RWPE2 (cell line): ENCODE data around the gene TLL2.

Source experiments
- ATAC-seq: fragments of 200-7000 bp; cut with Tn5 transposase; 3 replicates; pipeline ENCODE4 v1.9.1; 2021; ENCODE audit warnings: low read depth
- DNase-seq: peaks from one replicate; pipeline ENCODE4 v3.0.0-alpha.2; 2020; ENCODE audit warnings: low spot score
- H3K27ac ChIP-seq: fragments of 450-650 bp; 2 replicates; pipeline ENCODE4 v1.5.1; 2017; ENCODE audit warnings: mild to moderate bottlenecking; ENCODE audit not compliant: poor library complexity, severe bottlenecking
- H3K27me3 ChIP-seq: fragments of 250-450 bp; sonication (Bioruptor Pico); 2 replicates; pipeline ENCODE4 v1.5.1; 2021; ENCODE audit warnings: mild to moderate bottlenecking, moderate library complexity; ENCODE audit not compliant: insufficient read depth, poor library complexity, severe bottlenecking
- H3K36me3 ChIP-seq: fragments of 250-450 bp; sonication (Bioruptor Pico); 2 replicates; pipeline ENCODE4 v1.5.1; 2020; ENCODE audit warnings: low read depth, mild to moderate bottlenecking, moderate library complexity
- H3K4me1 ChIP-seq: fragments of 250-450 bp; sonication (Bioruptor Pico); 2 replicates; pipeline ENCODE4 v1.5.1; 2021; ENCODE audit warnings: mild to moderate bottlenecking, moderate library complexity; ENCODE audit not compliant: insufficient read depth, poor library complexity, severe bottlenecking
- H3K4me3 ChIP-seq: fragments of 250-450 bp; sonication (Bioruptor Pico); 2 replicates; pipeline ENCODE4 v1.5.1; 2021; ENCODE audit warnings: mild to moderate bottlenecking, moderate library complexity; ENCODE audit not compliant: severe bottlenecking
- H3K9me3 ChIP-seq: fragments of 250-450 bp; sonication (Bioruptor Pico); 2 replicates; pipeline ENCODE4 v1.5.1; 2021; ENCODE audit warnings: mild to moderate bottlenecking, moderate library complexity; ENCODE audit not compliant: severe bottlenecking
- TF ChIP-seq, protein P1 (sequence below): fragments of 450-650 bp; IDR thresholded peaks from one replicate; pipeline ENCODE4 v1.5.1; 2017; ENCODE audit warnings: mild to moderate bottlenecking, moderate library complexity; ENCODE audit not compliant: poor library complexity, severe bottlenecking

TLL2 gene

DNA sequence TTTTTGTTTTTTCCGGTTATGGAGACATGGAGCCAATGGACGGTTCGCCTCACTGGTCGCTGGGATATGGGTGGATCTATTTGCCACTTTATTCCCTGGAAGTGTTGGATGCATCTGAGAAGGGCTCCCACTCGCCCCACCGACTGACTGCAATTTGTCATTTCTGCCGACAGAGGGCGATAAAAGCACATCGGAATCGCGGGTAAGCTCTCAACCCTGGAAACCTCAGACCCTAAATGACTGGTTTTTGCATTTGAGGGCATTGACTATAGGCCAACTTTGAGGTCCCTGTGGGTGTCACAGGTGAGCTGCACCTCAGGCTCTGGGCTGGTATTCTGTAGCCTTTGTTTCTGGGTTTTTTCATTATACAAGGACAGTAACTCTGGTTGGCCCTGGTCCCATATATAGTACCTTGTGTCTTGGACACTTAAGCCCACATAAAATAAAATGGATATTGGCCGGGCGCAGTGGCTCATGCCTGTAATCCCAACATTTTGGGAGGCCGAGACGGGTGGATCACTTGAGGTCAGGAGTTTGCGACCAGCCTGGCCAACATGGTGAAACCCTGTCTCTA, 143.1 kb downstream of the TLL2 start:
- no peak for DNase-seq
- Histone ChIP-seq H3K4me3 (no peak overlapping the region), H3K27me3 (no peaks in the 10 kb centered on the region), H3K36me3 (no peaks in the 10 kb centered on the region), H3K9me3 (no peaks in the 10 kb centered on the region), H3K27ac (no peak overlapping the region), H3K4me1 (peaks cover 4% of the 10 kb centered on the region)
- TF ChIP-seq, protein P1, sequence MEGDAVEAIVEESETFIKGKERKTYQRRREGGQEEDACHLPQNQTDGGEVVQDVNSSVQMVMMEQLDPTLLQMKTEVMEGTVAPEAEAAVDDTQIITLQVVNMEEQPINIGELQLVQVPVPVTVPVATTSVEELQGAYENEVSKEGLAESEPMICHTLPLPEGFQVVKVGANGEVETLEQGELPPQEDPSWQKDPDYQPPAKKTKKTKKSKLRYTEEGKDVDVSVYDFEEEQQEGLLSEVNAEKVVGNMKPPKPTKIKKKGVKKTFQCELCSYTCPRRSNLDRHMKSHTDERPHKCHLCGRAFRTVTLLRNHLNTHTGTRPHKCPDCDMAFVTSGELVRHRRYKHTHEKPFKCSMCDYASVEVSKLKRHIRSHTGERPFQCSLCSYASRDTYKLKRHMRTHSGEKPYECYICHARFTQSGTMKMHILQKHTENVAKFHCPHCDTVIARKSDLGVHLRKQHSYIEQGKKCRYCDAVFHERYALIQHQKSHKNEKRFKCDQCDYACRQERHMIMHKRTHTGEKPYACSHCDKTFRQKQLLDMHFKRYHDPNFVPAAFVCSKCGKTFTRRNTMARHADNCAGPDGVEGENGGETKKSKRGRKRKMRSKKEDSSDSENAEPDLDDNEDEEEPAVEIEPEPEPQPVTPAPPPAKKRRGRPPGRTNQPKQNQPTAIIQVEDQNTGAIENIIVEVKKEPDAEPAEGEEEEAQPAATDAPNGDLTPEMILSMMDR, result peak; percentile 80
- ATAC-seq, result peak; percentile 15; the same call in 1 of the 3 replicates

DNA sequence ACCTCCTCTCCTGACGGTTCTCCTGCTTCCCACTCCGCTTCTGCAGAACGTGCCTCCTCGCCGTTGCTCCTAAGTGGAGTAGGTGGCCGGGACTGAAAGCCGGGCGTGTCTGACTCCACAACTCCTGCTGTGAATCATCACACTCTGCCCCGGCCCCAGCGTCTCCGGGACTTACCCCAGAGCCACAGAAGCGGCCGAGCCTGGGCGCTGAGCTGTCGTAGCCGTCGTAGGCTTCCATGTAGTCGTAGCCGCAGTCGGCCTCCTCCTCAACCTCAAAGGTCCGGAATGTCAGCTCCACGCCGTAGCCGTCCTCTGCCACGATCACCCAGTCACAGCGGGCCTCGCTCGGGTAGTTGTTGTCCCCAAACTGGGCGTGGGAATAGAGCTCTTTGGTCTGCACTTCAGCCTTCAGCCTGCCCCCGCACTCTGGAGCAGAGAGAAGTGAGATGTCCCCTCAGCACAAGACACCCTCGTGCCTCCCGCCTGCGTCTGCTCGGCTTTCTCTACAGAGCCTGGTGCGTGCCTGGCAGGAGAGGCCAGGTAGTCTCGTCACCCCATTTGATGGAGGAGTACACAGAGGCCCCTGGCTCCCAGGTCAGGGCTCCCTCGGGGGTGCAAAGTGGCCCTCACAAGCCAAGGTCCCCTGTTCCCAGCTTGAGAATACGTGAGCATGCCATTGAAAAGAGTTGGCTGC, 143.7 kb downstream of the TLL2 start:
- no peaks in the 10 kb centered on the region for H3K27me3 ChIP-seq
- H3K9me3 ChIP-seq, result no peaks in the 10 kb centered on the region
- no peak for DNase-seq
- TF ChIP-seq, protein P1, result no peak
- peaks cover 4% of the 10 kb centered on the region for H3K4me1 ChIP-seq
- no peak overlapping the region for H3K27ac ChIP-seq
- H3K4me3 ChIP-seq, result no peak overlapping the region
- H3K36me3 ChIP-seq, result no peaks in the 10 kb centered on the region
- no peak for ATAC-seq

DNA sequence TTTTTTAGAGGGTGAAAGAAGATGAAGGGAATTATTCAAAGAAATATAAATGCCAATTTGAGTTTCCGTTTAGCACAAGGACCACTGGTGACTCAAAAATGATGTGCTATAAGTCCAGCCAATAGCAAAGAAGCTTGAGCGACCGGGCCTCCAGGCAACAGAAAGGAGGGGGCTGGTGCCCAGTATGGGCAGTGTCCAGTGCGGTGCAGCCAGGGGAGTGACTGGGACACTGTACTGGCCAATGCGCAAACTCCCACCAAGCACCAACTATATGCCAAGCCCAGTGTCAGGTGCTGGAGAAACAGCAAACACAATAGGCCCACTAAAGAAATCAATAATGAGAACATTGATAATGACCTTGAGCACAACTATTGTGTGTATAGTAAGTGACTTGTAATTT, 144.8 kb downstream of the TLL2 start:
- no peaks in the 10 kb centered on the region for H3K27me3 ChIP-seq
- no peak for ATAC-seq
- TF ChIP-seq, protein P1, result no peak
- DNase-seq, result no peak
- no peaks in the 10 kb centered on the region for H3K9me3 ChIP-seq
- H3K4me1 ChIP-seq, result peaks cover 4% of the 10 kb centered on the region
- H3K27ac ChIP-seq, result no peak overlapping the region
- H3K36me3 ChIP-seq, result no peaks in the 10 kb centered on the region
- no peak overlapping the region for H3K4me3 ChIP-seq

DNA sequence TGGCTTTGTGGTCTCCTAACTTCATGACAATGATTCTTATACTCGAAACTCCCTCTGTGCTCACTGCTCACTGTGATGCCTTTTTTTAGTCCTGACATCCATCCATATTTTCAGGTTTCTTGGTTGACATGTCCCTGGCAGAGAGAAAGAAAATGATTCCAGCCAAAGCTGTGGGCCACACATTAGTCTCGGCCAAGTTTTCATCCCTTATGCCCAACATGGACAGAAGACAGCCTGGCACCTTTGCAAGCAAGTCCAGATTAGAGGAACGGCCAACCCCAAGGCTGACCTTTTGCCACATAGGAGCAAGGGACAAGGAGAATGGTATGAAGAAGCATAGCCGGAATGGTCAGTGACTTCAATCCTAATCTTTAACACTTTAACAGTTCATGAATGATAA, 146.3 kb downstream of the TLL2 start:
- Histone ChIP-seq H3K36me3 (no peaks in the 10 kb centered on the region), H3K27me3 (no peaks in the 10 kb centered on the region), H3K4me1 (peaks cover 4% of the 10 kb centered on the region), H3K4me3 (no peak overlapping the region), H3K9me3 (no peaks in the 10 kb centered on the region), H3K27ac (no peak overlapping the region)
- ATAC-seq (no peak), DNase-seq (no peak)
- TF ChIP-seq, protein P1, result no peak

DNA sequence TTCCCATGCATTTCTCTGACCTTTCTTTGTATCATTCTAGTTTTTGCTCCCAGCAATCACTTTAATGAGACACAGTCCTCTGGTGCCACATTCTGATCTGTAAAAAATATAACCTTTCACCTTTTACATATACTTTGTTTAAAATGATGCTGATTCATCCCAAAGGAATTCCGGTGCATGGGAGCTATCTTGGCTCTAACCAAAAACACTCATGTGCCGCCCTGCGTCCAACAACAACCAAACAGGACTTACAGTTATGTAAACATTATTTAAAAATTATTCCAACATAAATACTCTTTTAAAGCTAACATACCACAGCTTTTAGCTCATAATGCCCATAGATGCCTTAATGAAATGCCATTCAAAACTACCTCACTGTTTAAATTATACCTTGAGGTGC, 147.2 kb downstream of the TLL2 start:
- TF ChIP-seq, protein P1, result no peak
- Histone ChIP-seq H3K9me3 (no peaks in the 10 kb centered on the region), H3K4me1 (peaks cover 4% of the 10 kb centered on the region), H3K36me3 (no peaks in the 10 kb centered on the region), H3K27me3 (no peaks in the 10 kb centered on the region), H3K4me3 (no peak overlapping the region), H3K27ac (no peak overlapping the region)
- ATAC-seq, result peak; percentile 49
- no peak for DNase-seq
